Kasumi-1 (cell line): ENCODE measurements around the gene MAD1L1.

Source experiments
- DNase-seq, 2 experiments: peaks; one replicate each; lab custom pipeline; 2025; lab: John Stamatoyannopoulos, UW

MAD1L1 gene

GRCh38 chr7:2242541-2243429 lies 10.0 kb upstream of the MAD1L1 start:
- DNase-seq, result peak; percentile 5 to 35

- peak in 1 of 2 experiments; percentile 15 for DNase-seq
Measured at GRCh38 chr7:2241580-2242540, 9.1 kb upstream of the MAD1L1 start, which contains the start of the genes MRM2 and NUDT1. MRM2 (minus strand) TSS chr7:2242205; CDS start chr7:2242169, 36 bp downstream. NUDT1 (plus strand) TSS chr7:2242226; CDS start chr7:2244575, 2,349 bp downstream.

GRCh38 chr7:2239242-2239641 lies 6.5 kb upstream of the MAD1L1 start:
- no peak for DNase-seq

GRCh38 chr7:2237109-2237602 lies 4.4 kb upstream of the MAD1L1 start:
- DNase-seq, result peak; percentile 10 to 30

- no peak for DNase-seq
Measured at GRCh38 chr7:2233926-2234325, 1.2 kb upstream of the MAD1L1 start.

- DNase-seq, result no peak
Measured at GRCh38 chr7:2231992-2232765, 566 bp downstream of the MAD1L1 start.

GRCh38 chr7:2230882-2231281 lies 1.9 kb downstream of the MAD1L1 start:
- no peak for DNase-seq

- DNase-seq, result no peak
Measured at GRCh38 chr7:2230226-2230625, 2.5 kb downstream of the MAD1L1 start.

GRCh38 chr7:2229467-2229866 lies 3.3 kb downstream of the MAD1L1 start:
- DNase-seq, result no peak

GRCh38 chr7:2228921-2229320 lies 3.8 kb downstream of the MAD1L1 start:
- no peak for DNase-seq

- no peak for DNase-seq
Measured at GRCh38 chr7:2227699-2228098, 5.0 kb downstream of the MAD1L1 start.

- no peak for DNase-seq
Measured at GRCh38 chr7:2225830-2226229, 6.9 kb downstream of the MAD1L1 start.

- DNase-seq, result no peak
Measured at GRCh38 chr7:2225336-2225735, 7.4 kb downstream of the MAD1L1 start.

- DNase-seq, result no peak
Measured at GRCh38 chr7:2224934-2225333, 7.8 kb downstream of the MAD1L1 start.

GRCh38 chr7:2224491-2224928 lies 8.2 kb downstream of the MAD1L1 start:
- DNase-seq, result no peak

- no peak for DNase-seq
Measured at GRCh38 chr7:2223321-2223720, 9.4 kb downstream of the MAD1L1 start.

- DNase-seq, result no peak
Measured at GRCh38 chr7:2222516-2222915, 10.2 kb downstream of the MAD1L1 start.

GRCh38 chr7:2220954-2221353 lies 11.8 kb downstream of the MAD1L1 start:
- no peak for DNase-seq

GRCh38 chr7:2220506-2220905 lies 12.2 kb downstream of the MAD1L1 start:
- DNase-seq, result no peak

GRCh38 chr7:2220030-2220429 lies 12.7 kb downstream of the MAD1L1 start:
- no peak for DNase-seq

GRCh38 chr7:2219606-2220005 lies 13.1 kb downstream of the MAD1L1 start:
- DNase-seq, result no peak
